ENCODE results near the gene ZNF830. TPM values are rescaled to one million over a fixed set of nuclear protein-coding genes. Genes with fewer than 3 reads are reported as not detected.

ZNF830 gene
- total and polyA plus RNA-seq, 9 of the 15 experiments (the other 6 are each of a cell fraction or from before 2014, with no cell fraction given) = 13.1 to 28.7 (median 21.7) TPM

DNA sequence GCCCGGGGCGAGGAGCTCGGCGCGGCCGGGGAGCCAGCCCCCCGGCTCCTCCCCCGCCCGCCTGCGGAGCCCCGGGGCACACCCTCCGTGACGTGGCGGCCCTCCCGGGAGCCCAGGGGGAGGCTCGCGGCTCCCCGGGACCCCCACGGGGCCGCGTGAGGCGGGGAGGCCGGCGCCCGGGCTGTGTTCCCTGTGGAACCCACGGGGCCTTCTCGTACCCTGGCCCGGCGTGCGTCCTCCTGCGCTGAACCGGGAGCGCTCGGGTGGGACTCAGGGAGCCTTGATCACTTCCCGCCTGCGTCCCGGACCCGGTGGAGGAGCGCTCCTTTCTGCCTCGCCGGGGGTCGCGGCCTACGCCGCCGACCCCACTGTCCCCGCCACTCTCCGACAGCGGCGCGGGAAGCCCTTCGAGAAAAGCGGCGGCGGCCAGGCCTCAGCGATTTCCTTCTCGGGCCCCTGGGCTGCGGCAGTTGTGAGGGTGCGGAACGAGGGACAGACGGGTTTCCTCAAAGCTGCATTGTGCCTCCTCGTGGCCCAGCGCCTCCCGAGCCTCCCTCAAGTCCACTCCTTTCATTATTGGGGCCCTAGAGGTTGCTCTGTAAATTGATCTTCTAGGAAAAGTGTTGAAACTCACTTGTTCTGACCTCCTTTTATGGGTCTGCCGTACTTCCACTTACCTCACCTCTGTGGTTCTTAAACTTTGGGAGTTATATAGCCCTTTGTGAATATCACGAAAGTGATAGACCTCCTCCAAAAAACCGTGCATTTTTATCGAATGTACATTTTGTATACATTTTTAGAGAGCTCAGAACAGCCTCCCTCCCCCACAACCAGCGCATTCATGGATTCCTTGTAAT is 19.6 kb downstream of the ZNF830 start (continued):
- no peak for TF ChIP-seq ZNF431 (CRISPR knock-in tag; IDR thresholded peaks at IDR 0.05)
- no peak for TF ChIP-seq PTBP1 (IDR thresholded peaks at IDR 0.05; ENCODE audit: low read depth, low read length)
- TF ChIP-seq TEAD4 (IDR thresholded peaks at IDR 0.05; ENCODE audit: low read length) = no peak
- TF ChIP-seq TEAD4 (CRISPR knock-in tag; IDR thresholded peaks at IDR 0.05; ENCODE audit: borderline replicate concordance) = no peak
- TF ChIP-seq POLR2A (conservative IDR thresholded peaks at IDR 0.05) = peak; percentile 59
- TF ChIP-seq, protein P1, sequence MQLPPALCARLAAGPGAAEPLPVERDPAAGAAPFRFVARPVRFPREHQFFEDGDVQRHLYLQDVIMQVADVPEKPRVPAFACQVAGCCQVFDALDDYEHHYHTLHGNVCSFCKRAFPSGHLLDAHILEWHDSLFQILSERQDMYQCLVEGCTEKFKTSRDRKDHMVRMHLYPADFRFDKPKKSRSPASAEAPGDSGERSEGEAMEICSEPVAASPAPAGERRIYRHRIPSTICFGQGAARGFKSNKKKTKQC (CRISPR knock-in tag; IDR thresholded peaks at IDR 0.05) = 0 out of 2 replicates have a peak, but pooled peaks have one; percentile 35
- TF ChIP-seq, protein P2, sequence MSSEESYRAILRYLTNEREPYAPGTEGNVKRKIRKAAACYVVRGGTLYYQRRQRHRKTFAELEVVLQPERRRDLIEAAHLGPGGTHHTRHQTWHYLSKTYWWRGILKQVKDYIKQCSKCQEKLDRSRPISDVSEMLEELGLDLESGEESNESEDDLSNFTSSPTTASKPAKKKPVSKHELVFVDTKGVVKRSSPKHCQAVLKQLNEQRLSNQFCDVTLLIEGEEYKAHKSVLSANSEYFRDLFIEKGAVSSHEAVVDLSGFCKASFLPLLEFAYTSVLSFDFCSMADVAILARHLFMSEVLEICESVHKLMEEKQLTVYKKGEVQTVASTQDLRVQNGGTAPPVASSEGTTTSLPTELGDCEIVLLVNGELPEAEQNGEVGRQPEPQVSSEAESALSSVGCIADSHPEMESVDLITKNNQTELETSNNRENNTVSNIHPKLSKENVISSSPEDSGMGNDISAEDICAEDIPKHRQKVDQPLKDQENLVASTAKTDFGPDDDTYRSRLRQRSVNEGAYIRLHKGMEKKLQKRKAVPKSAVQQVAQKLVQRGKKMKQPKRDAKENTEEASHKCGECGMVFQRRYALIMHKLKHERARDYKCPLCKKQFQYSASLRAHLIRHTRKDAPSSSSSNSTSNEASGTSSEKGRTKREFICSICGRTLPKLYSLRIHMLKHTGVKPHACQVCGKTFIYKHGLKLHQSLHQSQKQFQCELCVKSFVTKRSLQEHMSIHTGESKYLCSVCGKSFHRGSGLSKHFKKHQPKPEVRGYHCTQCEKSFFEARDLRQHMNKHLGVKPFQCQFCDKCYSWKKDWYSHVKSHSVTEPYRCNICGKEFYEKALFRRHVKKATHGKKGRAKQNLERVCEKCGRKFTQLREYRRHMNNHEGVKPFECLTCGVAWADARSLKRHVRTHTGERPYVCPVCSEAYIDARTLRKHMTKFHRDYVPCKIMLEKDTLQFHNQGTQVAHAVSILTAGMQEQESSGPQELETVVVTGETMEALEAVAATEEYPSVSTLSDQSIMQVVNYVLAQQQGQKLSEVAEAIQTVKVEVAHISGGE (CRISPR knock-in tag; IDR thresholded peaks at IDR 0.05) = no peak
- TF ChIP-seq, protein P3, sequence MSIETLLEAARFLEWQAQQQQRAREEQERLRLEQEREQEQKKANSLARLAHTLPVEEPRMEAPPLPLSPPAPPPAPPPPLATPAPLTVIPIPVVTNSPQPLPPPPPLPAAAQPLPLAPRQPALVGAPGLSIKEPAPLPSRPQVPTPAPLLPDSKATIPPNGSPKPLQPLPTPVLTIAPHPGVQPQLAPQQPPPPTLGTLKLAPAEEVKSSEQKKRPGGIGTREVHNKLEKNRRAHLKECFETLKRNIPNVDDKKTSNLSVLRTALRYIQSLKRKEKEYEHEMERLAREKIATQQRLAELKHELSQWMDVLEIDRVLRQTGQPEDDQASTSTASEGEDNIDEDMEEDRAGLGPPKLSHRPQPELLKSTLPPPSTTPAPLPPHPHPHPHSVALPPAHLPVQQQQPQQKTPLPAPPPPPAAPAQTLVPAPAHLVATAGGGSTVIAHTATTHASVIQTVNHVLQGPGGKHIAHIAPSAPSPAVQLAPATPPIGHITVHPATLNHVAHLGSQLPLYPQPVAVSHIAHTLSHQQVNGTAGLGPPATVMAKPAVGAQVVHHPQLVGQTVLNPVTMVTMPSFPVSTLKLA (conservative IDR thresholded peaks at IDR 0.05) = peak in 1 of 2 experiments; percentile 32; a peak in 2 of 4 replicates
- 0 out of 2 replicates have a peak, but pooled peaks have one; percentile 48 for TF ChIP-seq HNRNPL (IDR thresholded peaks at IDR 0.05; ENCODE audit: low read depth, low read length)

All from K562 (cell line).